HepG2 (cell line): ENCODE results near the gene OSBP. TPM values are rescaled to one million over a fixed set of nuclear protein-coding genes. Genes with fewer than 3 reads are reported as not detected.
A peak's percentile ranks its signal among the peaks of the same experiment; 100 is the strongest.

Experiments used
- ARHGAP35 ChIP-seq: sonication (generic); formaldehyde crosslinking; IDR thresholded peaks from 2 replicates; pipeline ENCODE4 v1.9.0; 2022; ENCODE audit warnings: mild to moderate bottlenecking, inconsistent platforms, moderate library complexity, missing genetic modification reagents, borderline replicate concordance
- ETS1 ChIP-seq: sonication (generic); formaldehyde crosslinking; IDR thresholded peaks from 2 replicates; pipeline ENCODE4 v1.4.0; 2020; ENCODE audit warnings: missing genetic modification reagents
- LRRFIP1 ChIP-seq: sonication (generic); formaldehyde crosslinking; conservative IDR thresholded peaks from 2 replicates; pipeline ENCODE4 v1.4.0; 2020; ENCODE audit warnings: missing genetic modification reagents
- MED8 ChIP-seq: sonication (generic); formaldehyde crosslinking; IDR thresholded peaks from 2 replicates; pipeline ENCODE4 v1.8.1; 2023; ENCODE audit warnings: mild to moderate bottlenecking, missing genetic modification reagents; ENCODE audit not compliant: insufficient replicate concordance
- REL ChIP-seq: sonication (generic); formaldehyde crosslinking; conservative IDR thresholded peaks from 2 replicates; pipeline ENCODE4 v1.8.0; 2022; ENCODE audit warnings: mild to moderate bottlenecking, missing genetic modification reagents, moderate library complexity
- SAP130 ChIP-seq: IDR thresholded peaks from 2 replicates; pipeline ENCODE4 v1.6.1; 2016; ENCODE audit warnings: low read depth
- TARDBP ChIP-seq: sonication (generic); formaldehyde crosslinking; IDR thresholded peaks from 2 replicates; pipeline ENCODE4 v1.8.0; 2022; ENCODE audit warnings: mild to moderate bottlenecking, missing genetic modification reagents
- THAP11 ChIP-seq: IDR thresholded peaks from 2 replicates; pipeline ENCODE4 v1.6.1; 2016; ENCODE audit warnings: missing biosample characterization, missing genetic modification reagents
- ZFX ChIP-seq: sonication (generic); formaldehyde crosslinking; IDR thresholded peaks from 2 replicates; pipeline ENCODE4 v1.4.0; 2020; ENCODE audit warnings: mild to moderate bottlenecking, low read depth, missing genetic modification reagents, moderate library complexity
- ZNF143 ChIP-seq: sonication (generic); formaldehyde crosslinking; IDR thresholded peaks from 2 replicates; pipeline ENCODE4 v1.4.0; 2020; ENCODE audit warnings: missing genetic modification reagents
- ZNF180 ChIP-seq: sonication (generic); formaldehyde crosslinking; IDR thresholded peaks from 2 replicates; pipeline ENCODE4 v1.4.0; 2020; ENCODE audit warnings: low read depth, missing genetic modification reagents, borderline replicate concordance
- ZNF407 ChIP-seq: sonication (generic); formaldehyde crosslinking; IDR thresholded peaks from one replicate; pipeline ENCODE4 v1.5.1; 2020; ENCODE audit warnings: mild to moderate bottlenecking, missing genetic modification reagents; ENCODE audit errors: not compliant biosample characterization
- ZNF557 ChIP-seq: sonication (generic); formaldehyde crosslinking; IDR thresholded peaks from 2 replicates; pipeline ENCODE4 v1.4.0; 2020; ENCODE audit warnings: missing genetic modification reagents
- ZNF639 ChIP-seq: conservative IDR thresholded peaks from 2 replicates; pipeline ENCODE4 v1.6.1; 2018; ENCODE audit warnings: missing genetic modification reagents
- ZNF644 ChIP-seq: IDR thresholded peaks from 2 replicates; pipeline ENCODE4 v1.6.1; 2016; ENCODE audit warnings: low read depth
- ZNF737 ChIP-seq: sonication (generic); formaldehyde crosslinking; IDR thresholded peaks from 2 replicates; pipeline ENCODE4 v1.5.0; 2020; ENCODE audit warnings: missing genetic modification reagents, mild to moderate bottlenecking, borderline replicate concordance
- polyA plus RNA-seq, 8 experiments: library from polyadenylated mRNA; depleted of rRNA in 3 of 8; stranded (reverse) in 7 of 8; unstranded in 1 of 8; fragments of >200 nt; fragmentation: Illumina TruSeq in 4 of 8; extraction: Trizol in 4 of 8; gene quantifications; 2 replicates each; pipeline versions ENCODE4 v1.2.1 to v1.2.3, GENCODE V29; 2011 to 2016; ENCODE audit warnings: low read depth in 4 of 8, missing spikeins in 1 of 8, mixed read lengths in 1 of 8; ENCODE audit not compliant: insufficient read depth in 1 of 8
- total RNA-seq, 5 experiments: library from RNA; depleted of rRNA; stranded (reverse); fragments of >200 nt; fragmentation: Illumina TruSeq; extraction: Trizol; gene quantifications; 2 replicates each; pipeline ENCODE4 v1.2.3, GENCODE V29; 2016; ENCODE audit warnings: low read depth in 1 of 5

The OSBP gene
- total and polyA plus RNA-seq, 2 of the 13 experiments (the other 11 are each of a cell fraction or from before 2014, with no cell fraction given) = 12.1 to 13.5 TPM

- TF ChIP-seq ZNF407 = no peak
- TF ChIP-seq ARHGAP35 (CRISPR knock-in tag) = no peak
- no peak; the same call in 1 of the 2 replicates for TF ChIP-seq ZNF639 (CRISPR knock-in tag)
- TF ChIP-seq REL (CRISPR knock-in tag) = no peak
- TF ChIP-seq ETS1 (CRISPR knock-in tag) = no peak
- TF ChIP-seq ZNF143 = no peak
- TF ChIP-seq ZNF737 (CRISPR knock-in tag) = no peak
- no peak for TF ChIP-seq ZNF644
- peak; percentile 60 for TF ChIP-seq THAP11 (CRISPR knock-in tag)
- TF ChIP-seq ZNF180 (CRISPR knock-in tag) = no peak
- TF ChIP-seq LRRFIP1 (CRISPR knock-in tag) = no peak
- TF ChIP-seq MED8 (CRISPR knock-in tag) = no peak
- no peak for TF ChIP-seq TARDBP (CRISPR knock-in tag)
- TF ChIP-seq ZNF557 (CRISPR knock-in tag) = no peak
- no peak; the same call in none of the 2 replicates for TF ChIP-seq SAP130 (CRISPR knock-in tag)
- TF ChIP-seq ZFX (CRISPR knock-in tag) = no peak
Measured at GRCh38 chr11:59560290-59560701, 55.3 kb downstream of the OSBP start (continued).
